ES-I3 (cell line): ENCODE measurements around the gene KCNN4.
A peak's percentile ranks its signal among the peaks of the same experiment; 100 is the strongest.
"Not testable (repeated sequence)": the region's sequence is repeated elsewhere in the genome, so short reads cannot be mapped to it uniquely, and the experiment has no call there.

Experiments
- H3K36me3 ChIP-seq: 2 replicates; pipeline ENCODE4 v1.6.1; 2013; ENCODE audit warnings: mild to moderate bottlenecking, low read length, control low read depth, moderate library complexity; ENCODE audit not compliant: insufficient read depth
- H3K4me1 ChIP-seq: 2 replicates; pipeline ENCODE4 v1.6.1; 2013; ENCODE audit warnings: mild to moderate bottlenecking, control low read depth, low read length; ENCODE audit not compliant: insufficient read depth
- H3K9ac ChIP-seq: 2 replicates; pipeline ENCODE4 v1.6.1; 2013; ENCODE audit warnings: low read depth, mild to moderate bottlenecking, low read length, moderate library complexity
- H3K9me3 ChIP-seq: 2 replicates; pipeline ENCODE4 v1.6.1; 2013; ENCODE audit warnings: mild to moderate bottlenecking, low read length, moderate library complexity; ENCODE audit not compliant: control insufficient read depth, insufficient read depth

Gene KCNN4

GRCh38 chr19:43774103-43774939 lies 6.5 kb downstream of the KCNN4 start:
- H3K36me3 ChIP-seq = no peaks in the 10 kb centered on the region
- peak overlapping the region; percentile 59 for H3K9ac ChIP-seq
- H3K4me1 ChIP-seq = peaks cover 22% of the 10 kb centered on the region; the same call in 1 of the 2 replicates
- H3K9me3 ChIP-seq = no peaks in the 10 kb centered on the region

DNA sequence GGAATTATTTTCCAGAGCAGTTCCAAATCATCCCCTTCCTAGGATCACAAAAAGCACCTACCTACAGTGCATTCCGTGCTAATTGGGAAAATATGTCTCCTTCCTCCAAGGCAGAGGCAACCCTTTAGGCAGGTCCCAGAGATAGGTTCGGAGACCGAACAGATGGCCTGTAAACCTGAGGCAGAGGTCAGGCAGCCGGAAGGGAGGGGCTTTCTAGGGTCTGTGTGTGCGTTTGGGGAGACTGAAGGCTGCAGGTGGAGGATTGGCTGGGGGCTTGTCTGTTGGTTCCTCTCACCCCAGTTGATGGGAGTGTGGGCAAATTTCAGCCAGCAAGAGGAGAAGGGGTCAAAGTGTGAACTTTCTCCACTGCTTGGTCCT lies 7.1 kb downstream of the KCNN4 start:
- Histone ChIP-seq H3K9ac (peak overlapping the region; percentile 59), H3K36me3 (no peaks in the 10 kb centered on the region), H3K9me3 (no peaks in the 10 kb centered on the region), H3K4me1 (peaks cover 20% of the 10 kb centered on the region; the same call in 1 of the 2 replicates)

- H3K36me3 ChIP-seq = no peaks in the 10 kb centered on the region
- no peaks in the 10 kb centered on the region for H3K9me3 ChIP-seq
- peaks cover 20% of the 10 kb centered on the region; the same call in 1 of the 2 replicates for H3K4me1 ChIP-seq
- no peak overlapping the region for H3K9ac ChIP-seq
These were observed 11.5 kb downstream of the KCNN4 start for GRCh38 chr19:43769256-43769655.

GRCh38 chr19:43768273-43769050 lies 12.3 kb downstream of the KCNN4 start:
- Histone ChIP-seq H3K9ac (no peak overlapping the region), H3K4me1 (peaks cover 26% of the 10 kb centered on the region; the same call in 1 of the 2 replicates), H3K9me3 (no peaks in the 10 kb centered on the region), H3K36me3 (no peaks in the 10 kb centered on the region)

DNA sequence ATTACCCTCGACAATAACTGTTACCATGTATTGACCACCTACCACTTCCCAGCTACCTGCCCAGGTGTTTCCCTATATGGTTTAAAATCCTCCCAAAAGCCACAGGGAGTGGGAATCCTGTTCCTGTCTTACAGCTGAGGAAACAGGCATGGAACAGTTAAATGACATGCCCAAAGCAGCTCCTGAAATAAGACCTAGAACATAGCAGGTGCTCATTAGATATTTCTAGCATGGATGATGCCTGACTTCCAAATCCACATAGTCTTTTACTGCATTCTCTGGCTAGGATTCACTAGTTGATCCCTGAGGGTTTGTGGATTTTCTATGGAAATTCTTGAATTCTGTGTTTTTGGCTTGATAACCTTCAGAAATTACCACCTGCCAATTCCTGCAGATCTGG lies 13.0 kb downstream of the KCNN4 start:
- Histone ChIP-seq H3K36me3 (no peaks in the 10 kb centered on the region), H3K4me1 (peaks cover 24% of the 10 kb centered on the region; the same call in 1 of the 2 replicates), H3K9ac (no peak overlapping the region), H3K9me3 (no peaks in the 10 kb centered on the region)

DNA sequence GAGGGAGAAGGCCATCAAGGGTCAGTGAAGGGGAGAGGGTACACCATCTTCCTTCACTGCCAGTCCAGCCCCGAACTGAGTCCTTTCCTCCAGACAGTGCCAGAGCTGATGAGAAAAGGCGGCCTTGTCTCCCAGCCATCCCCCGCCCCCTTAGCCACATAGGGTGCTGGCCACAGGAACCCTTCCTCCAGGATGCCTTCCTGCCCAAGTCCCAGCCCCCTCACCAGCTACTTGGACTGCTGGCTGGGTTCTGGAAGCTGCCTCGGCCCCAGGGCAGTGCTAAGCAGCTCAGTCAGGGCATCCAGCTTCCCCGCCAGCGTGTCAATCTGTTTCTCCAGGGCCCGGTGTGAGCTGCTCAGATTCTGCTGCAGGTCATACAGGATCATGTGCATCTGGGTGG lies 13.5 kb downstream of the KCNN4 start:
- peaks cover 24% of the 10 kb centered on the region; the same call in 1 of the 2 replicates for H3K4me1 ChIP-seq
- no peak overlapping the region for H3K9ac ChIP-seq
- H3K36me3 ChIP-seq = no peaks in the 10 kb centered on the region
- no peaks in the 10 kb centered on the region for H3K9me3 ChIP-seq

- peaks cover 24% of the 10 kb centered on the region; the same call in 1 of the 2 replicates for H3K4me1 ChIP-seq
- no peaks in the 10 kb centered on the region for H3K9me3 ChIP-seq
- H3K9ac ChIP-seq = no peak overlapping the region
- H3K36me3 ChIP-seq = no peaks in the 10 kb centered on the region
These were observed 14.1 kb downstream of the KCNN4 start for GRCh38 chr19:43766755-43767043.

DNA sequence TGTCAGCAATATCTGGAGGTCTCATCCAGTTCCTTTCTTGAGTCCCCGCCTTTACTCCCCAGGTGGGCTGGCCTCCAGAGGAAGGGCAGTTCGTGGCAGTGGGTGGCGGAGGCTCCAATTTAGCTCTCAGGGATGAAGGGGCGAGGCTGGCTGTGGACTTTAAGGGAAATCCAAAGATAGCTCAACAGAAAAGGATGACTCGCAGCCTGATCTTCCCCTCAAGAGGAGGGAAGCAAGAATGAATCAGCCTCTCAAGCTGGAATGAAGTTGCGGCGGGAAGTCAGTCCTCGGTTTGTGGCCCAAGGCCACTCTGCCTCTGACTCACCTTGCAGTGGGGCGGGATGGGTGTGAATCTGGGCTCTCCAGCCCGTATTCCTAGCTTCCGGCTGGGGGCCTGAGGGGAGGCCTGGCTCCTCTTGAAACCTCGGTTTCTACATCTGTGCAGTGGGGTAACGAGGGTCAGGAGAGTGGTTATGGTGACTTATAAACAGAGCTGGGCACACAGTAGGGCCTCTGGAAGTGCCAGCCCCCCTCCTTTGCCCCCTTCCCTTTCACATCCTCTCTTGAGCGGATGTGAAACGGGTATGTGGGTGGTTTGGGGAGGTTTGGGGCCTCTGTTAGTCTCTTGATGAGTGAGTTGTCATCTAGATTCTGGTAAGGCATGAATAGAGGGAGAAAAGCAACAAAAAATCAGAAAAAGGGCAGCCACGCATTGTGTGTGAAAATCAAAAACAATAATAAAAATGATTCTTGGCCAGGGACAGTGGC lies 15.5 kb downstream of the KCNN4 start:
- H3K36me3 ChIP-seq = no peaks in the 10 kb centered on the region
- H3K9me3 ChIP-seq = no peaks in the 10 kb centered on the region
- H3K4me1 ChIP-seq = peaks cover 24% of the 10 kb centered on the region; the same call in 1 of the 2 replicates
- peak overlapping the region; percentile 1; the same call in 1 of the 2 replicates for H3K9ac ChIP-seq

GRCh38 chr19:43764684-43765083 lies 16.1 kb downstream of the KCNN4 start:
- Histone ChIP-seq H3K4me1 (peaks cover 24% of the 10 kb centered on the region; the same call in 1 of the 2 replicates), H3K9ac (peak overlapping the region; percentile 1; the same call in 1 of the 2 replicates)
- H3K9me3 ChIP-seq, H3K36me3 ChIP-seq: not testable (repeated sequence)

DNA sequence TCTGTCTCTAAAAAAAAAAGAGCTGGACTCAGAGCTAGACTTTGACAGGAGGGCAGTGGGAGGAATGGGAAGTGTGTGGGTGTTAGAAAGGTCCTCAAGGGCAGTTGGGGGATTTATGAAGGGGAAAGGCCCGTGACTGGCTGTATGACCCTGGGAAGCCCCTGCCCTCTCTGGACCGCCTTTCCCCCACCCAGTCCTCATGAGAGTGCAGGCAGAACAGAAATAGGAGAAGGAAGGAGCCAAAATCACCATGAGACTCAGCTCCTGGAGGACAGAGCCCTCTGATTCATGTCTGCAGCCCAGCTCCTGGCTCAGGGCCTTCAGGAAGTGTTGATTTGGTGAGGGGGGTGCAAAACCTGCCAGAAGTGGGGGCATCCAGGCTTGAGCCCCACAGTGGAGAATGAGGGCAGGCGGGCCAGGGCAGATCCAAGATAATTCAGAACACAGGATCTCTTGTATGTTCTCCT lies 17.3 kb downstream of the KCNN4 start:
- Histone ChIP-seq H3K4me1 (peaks cover 30% of the 10 kb centered on the region; the same call in 1 of the 2 replicates), H3K36me3 (no peaks in the 10 kb centered on the region), H3K9ac (no peak overlapping the region), H3K9me3 (no peaks in the 10 kb centered on the region)

- Histone ChIP-seq H3K9ac (no peak overlapping the region), H3K36me3 (no peaks in the 10 kb centered on the region), H3K4me1 (peaks cover 30% of the 10 kb centered on the region; the same call in 1 of the 2 replicates)
These were observed 18.0 kb downstream of the KCNN4 start for GRCh38 chr19:43762814-43763213.

DNA sequence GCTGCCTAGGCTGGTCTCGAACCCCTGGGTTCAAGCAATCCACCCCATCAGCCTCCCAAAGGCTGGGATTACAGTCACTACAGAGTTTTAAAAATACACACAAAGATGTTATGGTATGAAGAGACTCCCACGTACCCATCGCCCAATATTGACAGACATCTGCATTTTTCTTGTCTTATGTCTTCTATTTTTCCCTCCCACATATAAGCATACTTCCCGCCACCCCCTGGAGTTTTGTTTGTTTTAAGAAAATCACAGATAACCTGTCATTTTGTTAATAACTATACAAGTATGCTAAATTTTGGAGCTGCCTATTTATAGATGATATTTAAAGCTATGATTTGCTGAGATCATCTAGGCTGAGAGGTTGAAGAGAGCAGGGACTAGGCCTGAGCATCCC lies 19.8 kb downstream of the KCNN4 start:
- Histone ChIP-seq H3K4me1 (peaks cover 34% of the 10 kb centered on the region; the same call in 1 of the 2 replicates), H3K9ac (no peak overlapping the region), H3K9me3 (no peaks in the 10 kb centered on the region), H3K36me3 (0 out of 2 replicates have a peak, but pooled peaks cover 5% of the 10 kb centered on the region)

More at GRCh38 chr19:43762814-43763213, 18.0 kb downstream of the KCNN4 start:
- no peaks in the 10 kb centered on the region for H3K9me3 ChIP-seq

DNA sequence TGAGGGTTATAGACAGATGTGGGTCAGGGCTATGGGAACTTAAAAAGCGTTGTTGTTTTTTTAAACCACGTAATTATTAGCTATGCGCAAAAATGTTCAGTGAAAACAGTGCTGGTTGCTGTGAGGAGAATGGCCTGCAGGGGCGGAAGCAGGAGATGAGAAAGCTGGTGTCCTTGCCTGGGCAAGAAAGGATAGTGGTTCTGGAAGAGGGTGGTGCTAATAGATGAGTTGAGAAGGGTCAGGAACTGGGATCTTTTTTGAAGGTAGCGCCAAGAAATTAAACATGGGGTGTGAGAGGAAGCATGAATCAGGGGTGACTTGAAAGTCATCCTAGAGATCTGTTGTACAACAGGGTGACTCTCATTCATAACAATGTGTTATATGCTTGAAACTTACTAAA lies 21.3 kb downstream of the KCNN4 start:
- Histone ChIP-seq H3K9me3 (no peaks in the 10 kb centered on the region), H3K9ac (no peak overlapping the region), H3K36me3 (0 out of 2 replicates have a peak, but pooled peaks cover 5% of the 10 kb centered on the region), H3K4me1 (peaks cover 22% of the 10 kb centered on the region; the same call in 1 of the 2 replicates)

DNA sequence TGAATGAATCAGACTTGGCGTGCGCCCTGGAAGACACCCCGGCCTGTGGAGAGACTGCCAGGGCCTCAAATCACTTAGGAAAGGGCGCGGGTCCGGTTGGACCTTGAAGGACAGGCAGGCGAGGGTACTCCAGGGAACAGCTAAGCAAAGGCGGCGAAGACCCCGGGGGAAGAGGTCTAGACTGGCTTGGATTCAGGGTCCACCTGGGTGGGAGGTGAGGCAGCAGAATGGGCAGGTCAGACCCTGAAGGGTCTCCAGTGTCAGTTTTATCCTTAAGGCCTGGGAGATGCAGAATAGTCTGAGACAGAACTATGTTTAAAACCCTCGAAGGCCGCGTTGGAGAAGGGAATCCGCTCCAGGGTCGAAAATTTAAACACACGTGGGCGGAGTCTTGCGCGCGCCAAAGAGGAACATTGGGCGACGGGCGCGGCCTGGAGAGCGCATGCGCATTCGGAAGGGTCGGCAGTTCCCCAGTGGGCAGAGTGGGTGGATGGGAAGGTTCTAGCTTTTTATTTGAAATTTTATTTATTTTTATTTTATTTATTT lies 25.4 kb downstream of the KCNN4 start:
- Histone ChIP-seq H3K9me3 (no peaks in the 10 kb centered on the region), H3K36me3 (peaks cover 5% of the 10 kb centered on the region; the same call in 1 of the 2 replicates), H3K4me1 (peaks cover 14% of the 10 kb centered on the region; the same call in 1 of the 2 replicates), H3K9ac (peak overlapping the region; percentile 98)
